ENCODE data around the gene DGKD.

GRCh38 chr2:233418052-233418760 is 63.9 kb downstream of the DGKD start:
- TF ChIP-seq ATF2 (IDR thresholded peaks at IDR 0.05; ENCODE audit: low read length), result no peak
- no peak for TF ChIP-seq BHLHE40 (IDR thresholded peaks at IDR 0.05; ENCODE audit: borderline replicate concordance in 1 of 2, low read depth in 2 of 2, low read length in 1 of 2)
- no peak for TF ChIP-seq CBX5 (IDR thresholded peaks at IDR 0.05; ENCODE audit: low read depth)
- TF ChIP-seq CTCF (IDR thresholded peaks at IDR 0.05 in 2 of 3, conservative IDR thresholded peaks at IDR 0.05 in 1 of 3; ENCODE audit: control insufficient read depth in 2 of 3, extremely low read depth in 1 of 3, insufficient read depth in 1 of 3, low read depth in 3 of 3, low read length in 3 of 3), result no peak
- TF ChIP-seq ZNF274 (IDR thresholded peaks at IDR 0.05; ENCODE audit: insufficient read depth, insufficient read length), result no peak
- no peak for TF ChIP-seq REST (IDR thresholded peaks at IDR 0.05; ENCODE audit: low read depth, low read length)
- TF ChIP-seq SUZ12 (IDR thresholded peaks at IDR 0.05; ENCODE audit: unreplicated experiment), result no peak
- no peak for TF ChIP-seq POLR2AphosphoS2 (IDR thresholded peaks at IDR 0.05; ENCODE audit: low read depth, low read length)
- no peak for TF ChIP-seq NFYB (IDR thresholded peaks at IDR 0.05; ENCODE audit: insufficient read depth, low read depth, low read length)
- TF ChIP-seq BCL3 (IDR thresholded peaks at IDR 0.05; ENCODE audit: borderline replicate concordance, insufficient read depth, low read depth, low read length, poor library complexity, severe bottlenecking), result no peak
